ENCODE results near the gene LUC7L2.
"Not testable (repeated sequence)": the region's sequence is repeated elsewhere in the genome, so short reads cannot be mapped to it uniquely, and the experiment has no call there.

DNA sequence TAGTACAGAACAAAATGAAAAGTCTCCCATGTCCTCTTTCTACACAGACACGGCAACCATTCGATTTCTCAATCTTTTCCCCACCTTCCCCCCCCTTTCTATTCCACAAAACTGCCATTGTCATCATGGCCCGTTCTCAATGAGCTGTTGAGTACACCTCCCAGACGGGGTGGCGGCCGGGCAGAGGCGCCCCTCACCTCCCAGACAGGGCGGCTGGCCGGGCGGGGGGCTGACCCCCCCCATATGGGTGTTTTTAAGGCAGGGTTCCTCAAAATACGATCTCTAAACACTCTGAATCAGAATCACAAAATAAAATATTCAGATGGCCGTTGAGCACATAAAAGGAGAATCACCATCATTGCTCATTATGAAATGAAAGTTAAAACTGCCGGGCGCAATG, 70.0 kb downstream of the LUC7L2 start:
- not testable (repeated sequence) for TF ChIP-seq POLR2A, POLR2AphosphoS5 (IDR thresholded peaks at IDR 0.05; ENCODE audit: low read depth, low read length)
